ENCODE results near the gene MINPP1. TPM values are rescaled to one million over a fixed set of nuclear protein-coding genes. Genes with fewer than 3 reads are reported as not detected.

Gene MINPP1
- total and polyA plus RNA-seq, 7 experiments from 2014 or later: 1.8 to 9.5 (median 8.8) TPM

GRCh38 chr10:87503886-87504285 lies 807 bp upstream of the MINPP1 start:
- no peak for DNase-seq
- H3K4me1 Mint-ChIP-seq: peaks cover 18 to 48% (median 37%) of the 10 kb centered on the region in 7 donors
- ATAC-seq: no peak
- ChIA-PET CTCF (no interaction called here), POLR2A (no interaction called here)
- H3K27ac Mint-ChIP-seq: peak overlapping the region in 7 of 9 donors; percentile 19 to 87 (median 73)
- peak overlapping the region; percentile 87 for H3K4me3 ChIP-seq (ENCODE audit: low read length)
- no peaks in the 10 kb centered on the region for H3K27me3 ChIP-seq (ENCODE audit: control insufficient read depth in 2 of 2, insufficient read depth in 2 of 2, low read length in 2 of 2)
- peaks cover 0 to 6% (median 3%) of the 10 kb centered on the region in 5 donors for H3K36me3 Mint-ChIP-seq
- peak overlapping the region; percentile 59 for H3K27ac ChIP-seq (ENCODE audit: low read depth, low read length)
- peaks cover 12 to 13% of the 10 kb centered on the region in 2 donors for H3K4me1 ChIP-seq (ENCODE audit: control insufficient read depth in 2 of 2, insufficient read depth in 2 of 2, low read length in 2 of 2)
- peaks cover 0 to 24% (median 0%) of the 10 kb centered on the region in 5 donors for H3K27me3 Mint-ChIP-seq
- H3K9me3 ChIP-seq (ENCODE audit: control insufficient read depth in 2 of 3, low read length in 3 of 3): no peaks in the 10 kb centered on the region
- intact Hi-C loops (cut with micrococcal nuclease): loop anchor here (1.0 to 10.0 kb wide), 3 partner anchors 159 to 1491 kb away; partner anchors contain the start of genes ATAD1 (in 1 of the 2) and FAS (in 1 of the 2)
- peaks cover 0 to 11% (median 0%) of the 10 kb centered on the region in 3 experiments for H3K36me3 ChIP-seq (ENCODE audit: control insufficient read depth in 2 of 3, insufficient read depth in 3 of 3, low read length in 3 of 3)
- H3K4me3 Mint-ChIP-seq: peak overlapping the region; percentile 86 to 97 (median 92)
- H3K9me3 Mint-ChIP-seq: peaks cover 0 to 1% (median 0%) of the 10 kb centered on the region in 11 donors

GRCh38 chr10:87504307-87504639 lies 420 bp upstream of the MINPP1 start:
- intact Hi-C loops (cut with micrococcal nuclease): loop anchor here (1.0 to 10.0 kb wide), 3 partner anchors 159 to 1491 kb away; partner anchors contain the start of genes ATAD1 (in 1 of the 2) and FAS (in 1 of the 2)
- H3K36me3 ChIP-seq (ENCODE audit: control insufficient read depth in 2 of 3, insufficient read depth in 3 of 3, low read length in 3 of 3): peaks cover 0 to 11% (median 0%) of the 10 kb centered on the region in 3 experiments
- H3K27me3 Mint-ChIP-seq: peaks cover 0 to 24% (median 0%) of the 10 kb centered on the region in 5 donors
- ChIA-PET POLR2A (no interaction called here), CTCF (no interaction called here)
- no peak for DNase-seq
- H3K4me3 ChIP-seq (ENCODE audit: low read length): peak overlapping the region; percentile 87
- no peak for ATAC-seq
- peak overlapping the region; percentile 59 for H3K27ac ChIP-seq (ENCODE audit: low read depth, low read length)
- no peaks in the 10 kb centered on the region for H3K9me3 ChIP-seq (ENCODE audit: control insufficient read depth in 2 of 3, low read length in 3 of 3)
- peaks cover 0 to 8% (median 5%) of the 10 kb centered on the region in 5 donors for H3K36me3 Mint-ChIP-seq
- no peaks in the 10 kb centered on the region for H3K27me3 ChIP-seq (ENCODE audit: control insufficient read depth in 2 of 2, insufficient read depth in 2 of 2, low read length in 2 of 2)
- peak overlapping the region in 8 of 9 donors; percentile 19 to 87 (median 74) for H3K27ac Mint-ChIP-seq
- peak overlapping the region; percentile 86 to 97 (median 92) for H3K4me3 Mint-ChIP-seq
- H3K4me1 Mint-ChIP-seq: peaks cover 18 to 52% (median 39%) of the 10 kb centered on the region in 7 donors
- peaks cover 12 to 13% of the 10 kb centered on the region in 2 donors for H3K4me1 ChIP-seq (ENCODE audit: control insufficient read depth in 2 of 2, insufficient read depth in 2 of 2, low read length in 2 of 2)
- peaks cover 0 to 1% (median 0%) of the 10 kb centered on the region in 11 donors for H3K9me3 Mint-ChIP-seq

GRCh38 chr10:87505366-87506111 lies 846 bp downstream of the MINPP1 start:
- Histone ChIP-seq H3K4me1 (ENCODE audit: control insufficient read depth in 2 of 2, insufficient read depth in 2 of 2, low read length in 2 of 2) (peaks cover 12 to 13% of the 10 kb centered on the region in 2 donors), H3K9me3 (ENCODE audit: control insufficient read depth in 2 of 3, low read length in 3 of 3) (no peaks in the 10 kb centered on the region), H3K27me3 (ENCODE audit: control insufficient read depth in 2 of 2, insufficient read depth in 2 of 2, low read length in 2 of 2) (no peaks in the 10 kb centered on the region), H3K27ac (ENCODE audit: low read depth, low read length) (peak overlapping the region; percentile 59), H3K36me3 (ENCODE audit: control insufficient read depth in 2 of 3, insufficient read depth in 3 of 3, low read length in 3 of 3) (peaks cover 0 to 11% (median 0%) of the 10 kb centered on the region in 3 experiments), H3K4me3 (ENCODE audit: low read length) (peak overlapping the region; percentile 87)
- H3K4me3 Mint-ChIP-seq: peak overlapping the region; percentile 86 to 97 (median 92)
- H3K9me3 Mint-ChIP-seq: peaks cover 0 to 1% (median 0%) of the 10 kb centered on the region in 11 donors
- H3K27ac Mint-ChIP-seq: peak overlapping the region in 8 of 9 donors; percentile 29 to 93 (median 72)
- intact Hi-C loops (cut with micrococcal nuclease): loop anchor here in 1 of 2 donors (1.0 to 10.0 kb wide), 3 partner anchors 161 to 1489 kb away; partner anchors contain the start of gene FAS
- DNase-seq: peak; percentile 3 to 55 (median 15)
- POLR2A ChIA-PET: interaction anchor here (1.0 kb wide), 1 partner anchor 8 kb away, joined by 3 read pairs; no protein-coding TSS in a partner anchor
- CTCF ChIA-PET: interaction anchor here (0.6 kb wide), 1 partner anchor 18 kb away, joined by 7 read pairs; no protein-coding TSS in a partner anchor
- ATAC-seq: peak; percentile 73
- peaks cover 23 to 56% (median 39%) of the 10 kb centered on the region in 7 donors for H3K4me1 Mint-ChIP-seq
- H3K36me3 Mint-ChIP-seq: peaks cover 3 to 12% (median 5%) of the 10 kb centered on the region in 5 donors
- H3K27me3 Mint-ChIP-seq: peaks cover 0 to 21% (median 0%) of the 10 kb centered on the region in 5 donors

- Mint-ChIP-seq H3K4me3 (peak overlapping the region in 5 of 10 donors; percentile 86 to 97 (median 91)), H3K4me1 (peaks cover 23 to 56% (median 39%) of the 10 kb centered on the region in 7 donors), H3K27me3 (peaks cover 0 to 14% (median 0%) of the 10 kb centered on the region in 5 donors), H3K36me3 (peaks cover 4 to 21% (median 8%) of the 10 kb centered on the region in 5 donors), H3K9me3 (peaks cover 0 to 1% (median 0%) of the 10 kb centered on the region in 11 donors), H3K27ac (no peak overlapping the region)
- no peaks in the 10 kb centered on the region for H3K27me3 ChIP-seq (ENCODE audit: control insufficient read depth in 2 of 2, insufficient read depth in 2 of 2, low read length in 2 of 2)
- intact Hi-C loops (cut with micrococcal nuclease): loop anchor here in 1 of 2 donors (10.0 kb wide), 2 partner anchors 162 to 1488 kb away; partner anchors contain the start of gene FAS
- no peaks in the 10 kb centered on the region for H3K9me3 ChIP-seq (ENCODE audit: control insufficient read depth in 2 of 3, low read length in 3 of 3)
- peaks cover 12 to 13% of the 10 kb centered on the region in 2 donors for H3K4me1 ChIP-seq (ENCODE audit: control insufficient read depth in 2 of 2, insufficient read depth in 2 of 2, low read length in 2 of 2)
- no peak overlapping the region for H3K4me3 ChIP-seq (ENCODE audit: low read length)
- peaks cover 0 to 11% (median 0%) of the 10 kb centered on the region in 3 experiments for H3K36me3 ChIP-seq (ENCODE audit: control insufficient read depth in 2 of 3, insufficient read depth in 3 of 3, low read length in 3 of 3)
- ChIA-PET CTCF (no interaction called here), POLR2A (no interaction called here)
- ATAC-seq (no peak), DNase-seq (no peak)
- no peak overlapping the region for H3K27ac ChIP-seq (ENCODE audit: low read depth, low read length)
These were observed 2.3 kb downstream of the MINPP1 start for GRCh38 chr10:87506956-87507355.

- intact Hi-C loops (cut with micrococcal nuclease): loop anchor here in 1 of 2 donors (10.0 kb wide), 2 partner anchors 163 to 1487 kb away; partner anchors contain the start of gene FAS
- peaks cover 0 to 7% (median 0%) of the 10 kb centered on the region in 5 donors for H3K27me3 Mint-ChIP-seq
- POLR2A ChIA-PET: no interaction called here
- peaks cover 0 to 1% (median 0%) of the 10 kb centered on the region in 11 donors for H3K9me3 Mint-ChIP-seq
- H3K36me3 Mint-ChIP-seq: peaks cover 7 to 29% (median 10%) of the 10 kb centered on the region in 5 donors
- peaks cover 0 to 11% (median 0%) of the 10 kb centered on the region in 3 experiments for H3K36me3 ChIP-seq (ENCODE audit: control insufficient read depth in 2 of 3, insufficient read depth in 3 of 3, low read length in 3 of 3)
- peaks cover 12 to 13% of the 10 kb centered on the region in 2 donors for H3K4me1 ChIP-seq (ENCODE audit: control insufficient read depth in 2 of 2, insufficient read depth in 2 of 2, low read length in 2 of 2)
- H3K4me1 Mint-ChIP-seq: peaks cover 23 to 56% (median 39%) of the 10 kb centered on the region in 7 donors
- no peaks in the 10 kb centered on the region for H3K9me3 ChIP-seq (ENCODE audit: control insufficient read depth in 2 of 3, low read length in 3 of 3)
- DNase-seq (no peak), ATAC-seq (no peak)
- H3K4me3 Mint-ChIP-seq: peak overlapping the region in 1 of 10 donors; percentile 22
- CTCF ChIA-PET: no interaction called here
- H3K27ac ChIP-seq (ENCODE audit: low read depth, low read length): no peak overlapping the region
- no peaks in the 10 kb centered on the region for H3K27me3 ChIP-seq (ENCODE audit: control insufficient read depth in 2 of 2, insufficient read depth in 2 of 2, low read length in 2 of 2)
- peak overlapping the region in 1 of 9 donors; percentile 4 for H3K27ac Mint-ChIP-seq
- no peak overlapping the region for H3K4me3 ChIP-seq (ENCODE audit: low read length)
These were observed 3.3 kb downstream of the MINPP1 start for GRCh38 chr10:87507879-87508483.

GRCh38 chr10:87508837-87509236 lies 4.1 kb downstream of the MINPP1 start:
- Mint-ChIP-seq H3K27me3 (peaks cover 0 to 2% (median 0%) of the 10 kb centered on the region in 5 donors), H3K36me3 (peaks cover 7 to 35% (median 14%) of the 10 kb centered on the region in 5 donors), H3K4me1 (peaks cover 22 to 50% (median 39%) of the 10 kb centered on the region in 7 donors), H3K27ac (no peak overlapping the region), H3K9me3 (peaks cover 0 to 1% (median 0%) of the 10 kb centered on the region in 11 donors), H3K4me3 (no peak overlapping the region)
- ChIA-PET POLR2A (no interaction called here), CTCF (no interaction called here)
- peaks cover 0 to 14% (median 0%) of the 10 kb centered on the region in 3 experiments for H3K36me3 ChIP-seq (ENCODE audit: control insufficient read depth in 2 of 3, insufficient read depth in 3 of 3, low read length in 3 of 3)
- intact Hi-C loops (cut with micrococcal nuclease): loop anchor here in 1 of 2 donors (10.0 kb wide), 2 partner anchors 164 to 1486 kb away; partner anchors contain the start of gene FAS
- H3K27ac ChIP-seq (ENCODE audit: low read depth, low read length): no peak overlapping the region
- DNase-seq: no peak
- no peak overlapping the region for H3K4me3 ChIP-seq (ENCODE audit: low read length)
- H3K9me3 ChIP-seq (ENCODE audit: control insufficient read depth in 2 of 3, low read length in 3 of 3): no peaks in the 10 kb centered on the region
- no peak for ATAC-seq
- H3K4me1 ChIP-seq (ENCODE audit: control insufficient read depth in 2 of 2, insufficient read depth in 2 of 2, low read length in 2 of 2): peaks cover 12 to 13% of the 10 kb centered on the region in 2 donors
- no peaks in the 10 kb centered on the region for H3K27me3 ChIP-seq (ENCODE audit: control insufficient read depth in 2 of 2, insufficient read depth in 2 of 2, low read length in 2 of 2)
